Measurements from ENCODE around the gene POLR1B.
"Not testable (repeated sequence)": the region's sequence is repeated elsewhere in the genome, so short reads cannot be mapped to it uniquely, and the experiment has no call there.

The POLR1B gene

DNA sequence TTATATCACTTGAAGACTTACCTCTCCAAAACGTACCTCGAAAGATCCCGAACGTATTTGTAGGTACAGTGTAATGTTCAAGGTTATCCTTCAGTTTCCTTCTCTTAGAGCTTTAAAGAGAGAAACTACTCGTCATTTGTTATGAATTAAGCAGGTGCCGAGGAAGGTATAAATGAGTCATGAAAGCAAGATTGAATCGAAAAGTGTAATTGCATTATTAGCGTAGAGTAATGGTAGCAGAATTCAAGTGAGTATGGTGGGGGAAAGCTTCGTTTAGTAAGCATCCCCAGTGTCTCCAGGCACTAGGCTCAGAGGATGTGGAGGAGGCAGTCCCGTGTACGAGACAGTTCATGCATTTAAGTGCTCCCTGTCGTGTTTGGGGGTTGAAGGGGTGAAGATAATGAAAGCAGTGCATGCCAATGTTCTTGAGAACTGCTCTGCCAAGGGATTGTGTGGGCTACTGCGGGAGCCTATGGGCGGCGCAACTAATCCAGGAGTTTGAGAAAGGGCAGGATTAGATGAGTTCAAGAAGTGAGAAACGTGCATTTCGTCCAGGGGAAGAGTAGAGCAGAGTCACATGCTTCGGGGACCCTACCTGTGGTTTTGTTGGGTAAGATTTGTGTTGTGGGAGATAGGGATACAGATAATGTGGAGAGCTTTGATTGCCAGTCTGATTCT is 858 bp downstream of the POLR1B start:
- no peak for DNase-seq

DNA sequence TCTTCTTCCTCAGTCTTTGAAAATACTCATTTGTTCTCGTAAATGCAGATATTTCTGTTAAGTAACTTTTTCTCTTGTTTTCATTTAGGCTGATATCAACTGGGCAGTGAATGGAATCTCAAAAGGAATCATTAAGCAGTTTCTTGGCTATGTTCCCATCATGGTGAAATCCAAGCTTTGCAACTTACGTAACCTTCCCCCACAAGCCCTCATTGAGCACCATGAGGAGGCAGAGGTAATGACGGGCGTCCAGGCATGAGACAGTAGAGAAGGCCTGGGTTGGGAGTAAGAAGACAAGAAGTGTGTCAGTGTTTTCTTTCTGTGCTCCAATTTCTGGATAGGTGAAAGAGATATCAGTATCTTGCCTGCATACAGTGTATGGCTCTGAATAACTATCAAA is 5.1 kb downstream of the POLR1B start:
- no peak for DNase-seq

DNA sequence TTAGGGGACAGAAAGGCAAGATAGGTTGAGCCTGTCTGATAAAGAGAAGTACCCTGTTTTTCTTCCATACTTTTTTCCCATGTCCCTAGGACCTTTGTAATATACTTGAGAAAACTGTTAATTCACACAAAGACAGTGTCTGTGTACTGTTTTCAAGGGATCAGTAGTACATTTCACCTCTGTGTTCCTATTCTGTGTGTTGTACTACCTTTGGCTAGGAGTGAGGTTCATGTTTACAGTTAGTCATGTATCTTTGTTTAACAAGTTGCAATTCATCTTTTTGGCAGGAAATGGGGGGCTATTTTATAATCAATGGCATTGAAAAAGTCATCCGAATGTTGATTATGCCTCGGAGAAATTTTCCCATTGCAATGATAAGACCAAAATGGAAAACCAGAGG is 6.7 kb downstream of the POLR1B start:
- no peak for DNase-seq

DNA sequence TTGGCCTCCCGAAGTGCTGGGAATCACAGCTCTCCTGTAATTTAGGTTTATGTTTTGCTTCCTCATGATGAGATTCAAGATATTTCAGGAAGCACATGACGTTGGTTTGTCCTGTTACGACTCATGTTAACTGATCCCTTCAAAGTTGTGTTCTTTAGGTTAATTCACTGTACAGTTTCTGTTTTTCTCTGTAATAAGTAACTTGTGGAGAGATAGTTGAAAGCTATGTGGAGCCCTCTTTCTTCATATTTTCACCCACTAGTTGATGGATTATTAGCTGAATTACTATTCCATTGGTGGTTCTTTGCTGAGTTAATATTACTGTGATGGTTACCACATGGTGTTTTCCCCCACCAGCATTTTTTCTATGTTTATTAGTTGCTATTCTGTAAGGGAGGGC is 23.8 kb downstream of the POLR1B start:
- DNase-seq: no peak

DNA sequence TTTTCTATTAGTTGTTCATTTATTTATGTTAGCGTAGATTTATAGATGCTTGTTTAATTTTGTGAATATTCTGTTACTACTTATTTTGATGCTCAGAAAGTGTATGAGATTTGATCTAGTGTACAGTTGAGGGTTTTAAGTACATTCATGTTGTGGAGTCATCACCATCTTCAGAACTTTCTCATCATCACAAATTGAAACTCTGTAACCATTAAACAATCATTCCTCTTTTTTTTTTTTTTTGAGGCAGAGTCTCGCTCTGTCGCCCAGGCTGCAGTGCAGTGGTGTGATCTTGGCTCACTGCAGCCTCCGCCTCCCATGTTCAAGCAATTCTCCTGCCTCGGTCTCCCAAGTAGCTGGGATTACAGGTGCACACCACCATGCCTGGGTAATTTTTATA is 24.2 kb downstream of the POLR1B start:
- not testable (repeated sequence) for DNase-seq

DNA sequence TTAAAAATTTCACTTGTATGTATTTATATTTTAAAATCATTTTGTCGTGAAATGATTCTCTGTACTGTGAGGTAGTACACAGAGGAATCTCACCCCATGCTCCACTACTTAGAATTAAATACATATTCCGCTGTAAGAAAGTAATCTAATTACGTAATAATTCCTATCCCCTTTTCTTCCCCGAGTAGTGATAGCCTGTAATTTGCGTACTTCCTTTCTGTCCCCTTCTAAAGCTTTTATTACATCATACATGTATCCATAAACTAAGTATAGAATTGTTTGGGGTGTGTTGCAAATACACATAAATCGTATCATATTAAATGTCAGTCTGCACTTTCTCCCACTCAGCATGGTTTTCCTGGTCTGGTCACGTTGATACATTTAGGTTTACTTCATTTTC is 29.7 kb downstream of the POLR1B start:
- DNase-seq: no peak

DNA sequence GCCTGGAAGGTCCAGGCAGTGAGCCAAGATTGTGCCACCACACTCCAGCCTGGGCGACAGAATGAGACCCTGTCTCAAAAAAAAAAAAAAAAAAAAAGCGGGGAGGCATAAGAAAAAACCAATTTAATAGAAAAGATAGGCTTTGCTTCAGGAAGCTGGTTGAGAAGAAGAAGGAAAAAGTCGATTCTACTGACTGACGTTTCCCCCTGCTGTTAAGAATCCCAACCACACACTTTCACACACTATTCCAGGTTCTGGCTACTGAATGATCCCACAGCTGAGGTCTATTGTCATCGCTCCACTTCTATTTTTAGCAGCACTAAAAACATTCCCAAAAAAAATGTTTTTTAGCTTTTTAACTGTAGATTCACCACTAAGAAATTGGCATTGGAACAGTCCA is 35.5 kb downstream of the POLR1B start:
- no peak for DNase-seq

DNA sequence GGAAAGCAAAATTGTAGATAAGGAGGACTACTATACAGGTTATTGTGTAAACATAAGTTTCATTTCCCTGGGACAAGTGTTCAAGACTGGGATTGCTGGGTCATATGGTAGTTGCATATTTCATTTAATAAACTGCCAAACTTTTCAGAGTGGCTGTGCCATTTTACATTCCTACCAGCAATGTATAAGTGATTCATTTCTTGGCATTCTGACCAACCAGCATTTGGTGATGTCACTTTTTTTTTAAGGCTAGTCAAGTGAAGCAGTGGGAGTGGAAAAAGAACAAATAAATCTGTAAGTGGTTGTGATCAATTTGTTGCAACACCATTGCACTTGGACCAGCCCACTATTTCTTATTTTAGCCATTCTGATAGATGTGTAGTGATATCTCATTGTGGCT is 37.0 kb downstream of the POLR1B start:
- no peak for DNase-seq

DNA sequence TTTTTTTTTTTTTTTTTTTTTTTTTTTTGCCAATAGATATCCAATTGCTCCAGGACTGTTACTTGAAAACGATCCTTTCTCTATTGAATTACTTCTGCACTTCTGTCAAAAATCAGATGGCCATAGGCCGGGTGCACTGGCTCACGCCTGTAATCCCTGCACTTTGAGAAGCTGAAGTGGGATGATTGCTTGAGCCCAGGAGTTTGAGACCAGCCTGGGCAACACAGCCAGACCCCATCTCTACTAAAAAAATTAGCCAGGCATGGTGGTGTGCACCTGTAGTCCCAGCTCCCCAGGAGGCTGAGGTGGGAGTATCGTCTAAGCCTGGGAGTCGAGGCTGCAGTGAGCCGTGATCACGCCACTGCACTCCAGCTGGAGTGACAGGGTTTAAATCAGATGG is 37.8 kb downstream of the POLR1B start:
- DNase-seq: no peak

DNA sequence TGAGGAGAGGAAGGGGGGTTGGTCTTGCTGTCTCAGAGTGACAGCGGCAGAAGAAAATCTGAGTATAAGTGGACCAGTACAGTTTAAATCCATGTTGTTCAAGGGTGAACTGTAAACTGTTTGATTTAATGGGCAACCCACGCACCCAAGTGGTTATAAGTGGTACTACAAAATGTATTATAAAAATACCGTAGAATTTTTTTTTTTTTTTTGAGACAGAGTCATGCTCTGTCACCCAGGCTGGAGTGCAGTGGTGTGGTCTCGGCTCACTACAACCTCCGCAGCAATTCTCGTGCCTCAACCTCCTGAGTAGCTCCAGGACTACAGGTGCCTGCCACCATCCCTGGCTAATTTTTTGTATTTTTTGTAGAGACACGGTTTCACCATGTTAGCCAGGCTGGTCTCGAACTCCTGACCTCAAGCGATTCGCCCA is 40.1 kb downstream of the POLR1B start:
- DNase-seq: peak; percentile 41

DNA sequence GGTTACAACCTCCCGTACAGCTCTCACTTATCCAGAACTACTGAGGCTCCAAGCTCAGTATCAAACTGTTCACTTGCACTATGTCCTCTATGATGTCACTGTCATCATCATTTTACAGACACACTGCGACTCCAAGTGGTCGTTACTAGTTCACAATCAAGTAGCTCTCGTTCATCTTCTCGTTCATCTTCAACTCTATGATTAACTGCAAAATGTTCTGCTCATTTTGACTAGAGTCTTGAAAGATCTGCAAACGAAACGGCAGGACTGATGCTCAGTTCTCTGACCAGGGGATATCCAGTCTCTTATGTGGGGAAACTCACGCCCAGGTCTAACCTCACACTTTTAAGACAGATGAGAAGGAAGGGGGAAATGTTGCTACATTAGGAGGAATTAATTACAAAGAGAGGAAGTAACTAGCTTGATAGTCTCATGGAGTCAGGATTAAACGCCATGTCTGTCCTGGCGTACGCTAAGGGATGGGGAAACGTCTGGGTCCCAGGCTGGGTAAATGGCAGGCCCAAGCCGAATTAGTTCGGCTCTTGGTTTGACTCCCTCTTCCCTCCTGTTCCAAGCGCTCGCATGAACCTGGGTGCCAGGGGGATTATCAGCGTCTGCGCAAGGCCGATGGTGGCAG is 41.4 kb downstream of the POLR1B start:
- peak; percentile 2 for DNase-seq

DNA sequence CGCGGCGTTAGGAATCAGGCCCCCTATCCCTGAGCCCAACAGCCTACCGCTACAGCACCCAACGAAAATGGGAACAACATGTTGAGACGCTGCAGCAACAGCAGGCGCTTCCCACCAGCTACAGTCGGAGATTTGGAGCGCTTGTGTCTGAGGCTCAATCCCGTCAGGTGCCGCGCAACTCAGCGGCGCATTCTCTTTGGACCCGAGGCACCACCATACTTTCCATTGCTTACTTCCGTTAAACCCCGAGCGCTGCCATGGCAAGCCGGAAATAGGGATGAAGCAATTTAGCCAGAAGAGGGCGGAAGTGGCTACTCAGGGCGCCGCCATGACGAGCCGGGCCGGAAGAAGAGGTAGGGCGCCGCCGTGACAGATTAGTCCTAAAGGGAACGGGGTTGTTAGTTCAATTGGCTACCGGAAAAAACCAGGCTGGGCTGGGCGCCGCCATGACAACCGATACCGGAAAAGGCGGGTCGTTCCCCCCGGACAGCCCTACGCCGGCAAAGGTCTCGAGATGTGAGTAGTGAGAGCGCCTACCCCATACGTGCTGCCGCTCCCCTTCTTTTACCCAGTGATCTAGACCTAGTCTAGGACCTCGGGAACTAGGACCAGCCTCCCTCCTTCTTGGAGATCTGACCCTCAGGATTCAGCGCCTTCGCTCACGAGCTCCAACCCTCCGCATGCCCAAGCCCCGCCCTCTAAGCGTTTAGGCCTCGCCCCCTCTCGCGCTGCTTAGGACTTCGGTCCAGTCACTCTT is 42.0 kb downstream of the POLR1B start, which contains the start of gene CHCHD5:
CHCHD5 (plus strand) TSS at position 476 of the 757 bp plus-strand sequence; CDS start at position 515, 39 bp downstream.
- DNase-seq: peak; percentile 89

DNA sequence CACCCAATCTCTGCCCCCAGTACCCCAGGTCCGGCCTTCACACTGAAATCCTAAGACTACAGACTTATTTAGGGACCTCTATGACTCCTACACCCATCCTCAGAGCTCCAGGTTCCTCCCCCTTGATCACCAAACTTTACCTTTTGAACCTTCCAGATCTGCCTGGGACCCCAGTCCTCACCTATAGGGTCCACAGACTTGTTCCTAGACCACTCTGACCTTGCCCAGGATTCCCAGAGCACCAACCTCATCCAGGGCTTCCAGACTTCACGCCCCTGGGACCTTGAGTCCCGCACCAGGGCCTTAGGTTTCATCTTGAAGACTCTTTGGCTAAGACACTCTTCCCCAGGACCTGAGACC is 42.6 kb downstream of the POLR1B start:
- DNase-seq: no peak

DNA sequence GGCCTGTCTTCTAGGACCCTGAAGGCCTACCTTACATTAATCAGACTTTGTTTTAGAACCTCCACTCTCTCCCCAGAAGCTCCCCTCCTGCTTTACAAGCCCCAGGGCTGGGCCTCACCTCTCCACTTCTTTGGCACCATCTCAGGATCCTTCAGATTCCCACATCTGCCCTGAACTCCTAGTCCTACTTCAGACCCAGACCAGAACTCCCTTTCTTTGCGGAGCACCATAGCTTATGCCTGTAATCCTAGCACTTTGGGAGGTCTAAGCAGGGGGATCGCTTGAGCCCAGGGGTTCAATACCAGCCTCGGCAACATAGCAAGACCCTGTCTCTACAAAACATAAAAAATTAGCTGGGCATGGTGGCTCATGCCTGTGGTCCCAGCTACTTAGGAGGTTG is 43.1 kb downstream of the POLR1B start:
- no peak for DNase-seq

DNA sequence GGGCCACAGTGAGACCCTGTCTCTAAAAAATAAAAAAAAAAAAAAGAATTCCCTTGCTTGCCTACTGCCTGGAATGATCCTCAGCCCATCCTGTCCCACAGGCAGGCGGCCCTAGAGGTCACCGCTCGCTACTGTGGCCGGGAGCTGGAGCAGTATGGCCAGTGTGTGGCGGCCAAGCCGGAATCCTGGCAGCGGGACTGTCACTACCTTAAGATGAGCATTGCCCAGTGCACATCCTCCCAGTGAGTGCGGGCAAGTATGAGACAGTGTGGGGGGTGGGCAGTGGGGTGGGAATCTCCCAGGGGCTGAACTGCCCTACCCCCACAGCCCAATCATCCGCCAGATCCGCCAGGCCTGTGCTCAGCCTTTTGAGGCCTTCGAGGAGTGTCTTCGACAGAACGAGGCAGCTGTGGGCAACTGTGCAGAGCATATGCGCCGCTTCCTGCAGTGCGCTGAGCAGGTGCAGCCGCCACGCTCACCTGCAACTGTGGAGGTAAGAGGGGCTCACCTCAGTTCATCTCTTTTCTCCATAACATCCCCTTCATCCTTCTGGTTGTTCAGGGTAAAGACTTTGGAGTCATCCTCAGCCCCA is 43.7 kb downstream of the POLR1B start:
- no peak for DNase-seq

DNA sequence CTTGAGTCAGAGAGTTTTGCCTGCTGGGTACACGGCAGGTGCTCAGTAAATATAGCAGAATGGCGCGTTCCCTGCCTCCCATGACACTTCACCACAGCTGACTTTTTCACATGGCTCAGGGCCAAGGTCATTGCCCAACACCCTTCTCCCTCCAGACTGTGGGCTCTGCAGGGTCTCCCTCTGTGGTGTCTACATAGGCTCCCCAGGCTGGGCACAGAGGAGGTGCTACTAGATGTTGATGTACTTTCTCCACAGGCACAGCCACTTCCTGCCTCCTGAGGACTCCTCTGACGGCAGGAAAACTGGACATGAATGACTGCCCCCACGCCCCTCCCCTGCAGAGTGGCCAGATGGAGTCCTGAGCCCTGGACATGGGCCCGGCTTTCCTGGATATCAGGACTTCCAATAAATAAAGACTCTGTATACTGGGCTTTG is 46.4 kb downstream of the POLR1B start:
- no peak for DNase-seq

DNA sequence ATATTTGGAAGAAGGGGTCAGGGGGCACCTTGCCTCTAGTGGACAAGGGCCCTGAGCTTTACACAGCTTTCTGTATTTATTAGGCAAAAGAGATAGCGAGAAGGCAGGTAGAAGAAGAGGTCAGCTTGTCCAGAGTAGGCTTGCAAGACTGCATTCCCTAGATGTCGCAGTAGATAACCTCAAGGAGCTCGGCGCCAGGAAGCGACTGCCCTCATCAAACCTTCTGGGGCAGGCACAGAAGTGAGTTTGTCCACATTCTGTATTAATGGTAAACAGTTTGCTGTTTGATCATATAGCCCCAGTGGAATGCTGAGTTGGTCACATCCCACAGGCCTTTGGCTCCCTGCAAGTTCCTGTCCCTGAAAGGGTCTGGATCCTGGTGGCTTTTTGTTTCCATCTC is 49.1 kb downstream of the POLR1B start:
- DNase-seq: no peak

DNA sequence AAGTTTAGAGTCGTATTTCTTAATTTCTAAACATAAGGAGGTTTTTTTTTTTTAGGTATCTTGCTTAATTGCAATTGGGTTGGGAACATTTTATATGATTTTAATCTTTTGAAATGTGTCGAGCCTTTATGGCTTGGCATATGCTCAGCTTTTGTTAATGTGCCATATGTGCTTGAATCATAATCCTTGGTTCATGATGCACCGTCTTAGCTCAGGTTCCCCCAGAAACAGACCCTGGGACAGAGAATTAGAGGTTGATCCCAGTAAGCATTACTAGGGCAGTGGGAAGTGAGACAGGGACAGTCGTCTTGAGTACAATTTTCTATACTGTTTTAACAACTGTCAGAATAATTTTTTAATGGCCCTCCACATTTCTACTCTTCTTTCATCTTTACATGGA is 51.5 kb downstream of the POLR1B start:
- no peak for DNase-seq

DNA sequence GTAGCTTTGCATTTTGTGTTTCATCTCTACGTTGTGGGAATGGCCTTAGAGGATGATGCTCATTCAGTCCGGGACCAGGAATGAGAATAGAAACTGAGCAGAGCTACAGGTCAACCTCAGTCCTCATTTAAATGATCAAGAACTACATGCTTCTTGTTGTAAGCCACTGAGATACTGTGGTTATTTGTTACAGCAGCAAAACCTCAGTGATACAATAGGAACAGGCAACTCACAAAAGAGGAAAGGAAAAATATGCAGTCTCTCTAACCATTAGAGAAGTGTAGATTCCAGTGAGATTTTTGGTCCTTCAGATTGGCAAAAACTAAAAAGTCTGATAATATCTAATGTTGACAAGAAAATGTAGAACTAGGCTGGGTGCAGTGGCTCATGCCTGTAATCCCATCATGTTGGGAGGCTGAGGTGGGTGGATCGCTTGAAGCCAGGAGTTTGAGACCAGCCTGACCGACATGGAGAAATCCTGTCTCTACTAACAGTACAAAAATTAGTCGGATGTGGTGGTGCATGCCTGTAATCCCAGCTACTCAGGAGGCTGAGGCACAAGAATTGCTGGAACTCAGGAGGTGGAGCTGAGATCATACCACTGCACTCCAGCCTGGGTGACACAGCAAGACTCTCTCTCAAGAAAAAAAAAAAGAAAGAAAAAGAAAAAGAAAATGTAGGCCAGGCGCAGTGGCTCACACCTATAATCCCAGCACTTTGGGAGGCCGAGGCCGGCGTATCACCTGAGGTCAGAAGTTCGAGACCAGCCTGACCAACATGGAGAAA is 55.5 kb downstream of the POLR1B start:
- DNase-seq: no peak

DNA sequence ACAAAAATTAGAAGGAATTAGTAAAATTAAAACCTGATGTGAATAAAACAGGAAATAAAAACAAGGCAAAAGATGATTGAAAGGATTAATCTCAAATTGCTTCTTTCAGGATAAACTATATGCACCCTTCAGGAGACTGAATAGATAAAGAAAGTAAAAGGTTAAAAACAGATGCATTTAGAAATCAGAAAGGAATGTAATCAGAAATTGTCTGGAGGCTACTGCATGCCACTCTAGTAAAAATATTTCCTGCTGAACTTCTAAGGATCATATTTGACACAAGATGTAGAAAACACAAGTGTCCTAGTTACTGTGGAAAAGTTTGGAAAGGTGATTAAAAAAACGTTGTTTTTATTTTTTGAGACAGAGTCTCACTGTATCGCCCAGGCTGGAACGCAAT is 58.4 kb downstream of the POLR1B start:
- DNase-seq: no peak

DNA sequence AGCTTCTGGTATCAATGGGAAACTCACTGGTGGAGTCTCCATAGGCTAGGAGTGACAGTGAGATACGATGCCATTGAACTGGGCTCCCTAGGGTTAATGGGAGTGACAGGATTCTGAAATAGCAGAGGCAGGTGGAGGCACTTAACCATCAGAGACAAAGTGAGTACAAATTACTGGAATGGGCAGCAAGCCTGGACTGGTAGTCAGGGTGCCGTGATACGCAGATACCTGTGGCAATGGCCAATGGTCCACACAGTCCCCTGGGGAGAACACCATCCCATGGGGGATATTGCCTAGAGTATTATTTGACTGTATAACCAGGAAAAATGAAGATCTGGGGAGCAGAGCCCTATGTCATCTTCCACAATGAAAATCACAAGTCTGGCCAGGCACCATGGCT is 59.5 kb downstream of the POLR1B start:
- peak; percentile 1 for DNase-seq

DNA sequence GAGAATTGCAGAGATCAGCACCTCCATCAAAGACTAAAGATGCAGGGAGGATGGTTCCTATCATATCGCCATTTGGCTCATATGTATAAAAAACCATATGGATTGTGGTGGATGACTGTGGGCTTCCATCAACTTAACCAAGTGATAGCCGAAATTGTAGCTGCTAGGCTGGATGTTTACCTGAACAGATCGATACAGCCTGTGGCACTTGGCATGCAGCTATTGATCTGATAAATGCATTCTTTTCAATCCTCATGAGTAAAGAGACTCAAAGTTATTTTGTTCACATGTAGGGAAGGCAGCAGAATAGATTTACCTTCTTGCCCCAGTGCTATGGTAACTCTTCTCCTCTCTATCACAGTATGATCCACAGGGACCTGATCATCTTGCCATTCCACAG is 60.7 kb downstream of the POLR1B start:
- no peak for DNase-seq

DNA sequence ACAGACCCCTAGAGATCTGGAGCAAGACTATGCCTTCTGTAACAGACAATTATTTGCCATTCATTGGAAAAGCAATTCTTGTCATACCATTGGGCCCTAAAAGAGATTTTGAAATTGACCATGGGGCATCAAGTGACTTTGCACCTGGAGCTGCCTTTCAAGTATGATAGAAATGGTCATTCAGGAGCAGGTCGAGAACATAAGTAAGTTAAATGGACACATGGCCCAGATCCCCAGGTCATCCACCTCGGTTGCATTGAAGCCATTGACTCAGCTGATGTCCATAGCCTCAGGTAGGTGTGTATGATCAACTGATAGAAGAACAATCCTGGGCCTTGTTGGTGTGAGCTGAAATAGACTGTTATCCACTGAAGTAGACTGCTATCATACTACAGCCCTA is 61.5 kb downstream of the POLR1B start:
- DNase-seq: no peak
